ENCODE measurements around the gene SMYD5.

DNA sequence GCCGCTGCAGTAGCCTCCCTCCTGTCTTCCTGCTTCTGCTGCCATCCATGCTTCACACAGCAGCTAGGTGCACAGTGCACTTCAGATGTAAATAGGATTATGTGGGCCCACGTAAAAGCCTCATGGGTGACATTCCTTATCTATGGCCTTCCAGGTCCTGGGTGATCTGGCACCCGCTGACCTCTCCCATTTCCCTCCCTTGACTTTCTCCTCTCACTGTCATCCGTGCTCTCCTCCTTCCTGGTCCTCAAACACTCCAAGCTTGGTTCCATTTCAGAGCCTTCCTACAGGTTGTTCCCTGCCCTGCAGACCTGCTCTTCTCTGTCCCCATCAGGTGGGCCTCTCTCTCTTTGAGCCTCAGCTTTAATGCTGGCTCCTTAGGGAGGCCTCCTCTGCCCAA, 4.0 kb upstream of the SMYD5 start:
- TF ChIP-seq, protein P1, sequence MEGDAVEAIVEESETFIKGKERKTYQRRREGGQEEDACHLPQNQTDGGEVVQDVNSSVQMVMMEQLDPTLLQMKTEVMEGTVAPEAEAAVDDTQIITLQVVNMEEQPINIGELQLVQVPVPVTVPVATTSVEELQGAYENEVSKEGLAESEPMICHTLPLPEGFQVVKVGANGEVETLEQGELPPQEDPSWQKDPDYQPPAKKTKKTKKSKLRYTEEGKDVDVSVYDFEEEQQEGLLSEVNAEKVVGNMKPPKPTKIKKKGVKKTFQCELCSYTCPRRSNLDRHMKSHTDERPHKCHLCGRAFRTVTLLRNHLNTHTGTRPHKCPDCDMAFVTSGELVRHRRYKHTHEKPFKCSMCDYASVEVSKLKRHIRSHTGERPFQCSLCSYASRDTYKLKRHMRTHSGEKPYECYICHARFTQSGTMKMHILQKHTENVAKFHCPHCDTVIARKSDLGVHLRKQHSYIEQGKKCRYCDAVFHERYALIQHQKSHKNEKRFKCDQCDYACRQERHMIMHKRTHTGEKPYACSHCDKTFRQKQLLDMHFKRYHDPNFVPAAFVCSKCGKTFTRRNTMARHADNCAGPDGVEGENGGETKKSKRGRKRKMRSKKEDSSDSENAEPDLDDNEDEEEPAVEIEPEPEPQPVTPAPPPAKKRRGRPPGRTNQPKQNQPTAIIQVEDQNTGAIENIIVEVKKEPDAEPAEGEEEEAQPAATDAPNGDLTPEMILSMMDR (IDR thresholded peaks at IDR 0.05) = no peak
- no peak for TF ChIP-seq POLR2A (IDR thresholded peaks at IDR 0.05)

All from Peyer's patch (tissue), 4 donors.